GM19023 (cell line): ENCODE results near the gene SPRED1.
"Not testable (repeated sequence)": the region's sequence is repeated elsewhere in the genome, so short reads cannot be mapped to it uniquely, and the experiment has no call there.

Experiments used
- ATAC-seq: cut with Tn5 transposase; IDR thresholded peaks from one replicate; pipeline ENCODE4 v1.9.1; 2021; ENCODE audit warnings: mild to moderate bottlenecking, moderate library complexity; ENCODE audit not compliant: unreplicated experiment

SPRED1 gene

DNA sequence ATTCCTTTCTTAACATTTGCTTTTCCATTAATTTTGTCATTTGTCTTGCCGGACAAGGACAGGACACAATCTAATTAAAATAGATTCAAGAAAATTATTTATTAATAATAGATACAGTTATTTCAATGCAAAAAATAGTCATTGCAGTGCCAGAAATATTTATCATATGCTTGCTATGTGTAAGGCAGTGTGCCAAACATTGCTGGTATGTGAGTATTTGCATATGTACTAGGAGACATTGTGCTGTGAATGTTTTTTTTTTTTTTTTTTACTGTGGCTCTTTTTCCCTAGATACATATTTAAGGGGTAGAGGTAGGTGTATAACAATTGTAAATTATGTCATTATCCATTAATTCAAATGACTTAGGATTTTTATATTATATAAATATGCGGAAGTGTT lies 23.3 kb downstream of the SPRED1 start:
- ATAC-seq: no peak

DNA sequence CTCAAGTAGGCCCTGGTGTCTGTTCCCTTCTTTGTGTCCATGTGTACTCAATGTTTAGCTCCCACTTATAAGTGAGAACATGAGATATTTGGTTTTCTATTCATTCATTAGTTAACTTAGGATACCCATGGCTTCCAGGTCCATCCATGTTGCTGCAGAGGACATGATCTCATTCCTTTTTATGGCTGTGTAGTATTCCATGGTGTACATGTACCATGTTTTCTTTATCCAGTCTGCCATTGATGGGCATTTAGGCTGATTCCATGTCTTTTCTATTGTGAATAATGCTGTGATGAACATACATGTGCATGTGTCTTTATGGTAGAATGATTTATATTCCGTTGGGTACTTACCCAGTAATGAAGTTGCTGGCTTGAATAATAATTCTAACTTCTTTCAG lies 24.6 kb downstream of the SPRED1 start:
- ATAC-seq: not testable (repeated sequence)

DNA sequence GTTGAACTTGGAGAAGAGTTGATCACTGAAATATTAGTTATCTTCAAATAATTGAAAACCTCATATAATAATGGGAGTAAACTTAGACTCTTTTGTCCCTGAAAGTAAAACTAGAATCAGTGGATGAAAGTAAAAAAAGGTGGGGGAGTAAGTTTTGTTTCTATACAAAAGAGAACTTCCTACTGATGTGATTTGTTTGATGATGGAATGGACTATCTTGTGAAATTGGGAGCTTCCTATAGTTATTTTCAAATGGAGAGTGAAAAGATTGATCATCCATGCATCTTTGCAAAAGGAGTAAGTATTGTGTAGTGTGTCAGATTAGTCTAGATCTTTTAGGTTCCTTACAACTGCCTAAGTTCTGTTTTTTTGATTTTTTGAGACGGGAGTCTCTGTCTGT lies 28.4 kb downstream of the SPRED1 start:
- no peak for ATAC-seq

DNA sequence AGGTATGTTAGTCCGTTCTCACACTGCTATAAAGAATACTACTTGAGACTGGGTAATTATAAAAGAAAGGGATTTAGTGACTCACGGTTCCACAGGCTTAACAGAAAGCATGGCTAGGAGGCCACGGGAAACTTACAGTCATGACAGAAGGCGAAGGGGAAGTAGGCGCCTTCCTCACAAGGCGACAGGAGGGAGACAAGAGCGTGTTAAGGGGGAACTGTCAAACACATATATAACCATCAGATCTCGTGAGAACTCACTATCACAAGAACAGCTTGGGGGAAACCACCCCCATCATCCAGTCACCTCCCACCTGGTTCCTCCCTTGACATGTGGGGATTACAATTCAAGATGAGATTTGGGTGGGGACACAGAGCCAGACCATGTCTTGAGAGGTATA lies 30.4 kb downstream of the SPRED1 start:
- no peak for ATAC-seq

DNA sequence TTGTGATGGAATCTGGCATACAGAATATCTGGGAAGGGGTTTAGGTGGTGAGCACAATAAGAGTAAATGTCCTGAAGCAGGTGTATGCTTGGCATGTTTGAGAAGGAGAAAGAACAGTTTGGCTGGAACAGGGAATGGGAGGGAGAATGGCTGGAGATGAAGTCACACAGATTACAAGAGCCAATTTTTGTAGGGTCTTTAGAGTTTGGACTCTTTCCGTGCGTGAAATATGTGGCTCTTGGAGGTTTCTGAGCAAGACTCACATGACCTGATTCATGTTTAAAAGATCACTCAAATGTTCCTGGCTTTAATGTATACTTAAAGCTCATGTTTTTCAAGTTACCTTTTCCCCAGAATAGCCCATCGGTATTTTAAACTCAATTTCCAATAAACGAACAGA lies 32.8 kb downstream of the SPRED1 start:
- ATAC-seq: no peak

DNA sequence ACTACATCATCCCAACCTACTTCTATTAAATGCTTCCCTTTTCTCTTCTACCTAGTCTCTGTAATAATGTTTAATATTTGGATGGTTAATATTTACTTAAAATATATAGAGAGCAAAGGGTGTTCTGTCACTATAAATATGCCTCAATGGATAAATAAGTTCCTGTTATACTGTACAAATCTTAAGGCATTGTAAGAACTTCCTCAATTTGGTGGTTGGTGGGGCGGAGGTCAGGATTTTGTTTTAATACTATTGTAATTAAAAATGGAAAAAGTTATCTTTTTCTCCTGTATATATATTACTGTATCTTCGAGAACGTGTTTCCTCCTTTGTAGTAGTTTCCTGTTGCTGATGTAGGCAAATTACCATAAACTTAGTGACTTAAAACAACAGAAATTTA lies 41.5 kb downstream of the SPRED1 start:
- ATAC-seq: no peak

DNA sequence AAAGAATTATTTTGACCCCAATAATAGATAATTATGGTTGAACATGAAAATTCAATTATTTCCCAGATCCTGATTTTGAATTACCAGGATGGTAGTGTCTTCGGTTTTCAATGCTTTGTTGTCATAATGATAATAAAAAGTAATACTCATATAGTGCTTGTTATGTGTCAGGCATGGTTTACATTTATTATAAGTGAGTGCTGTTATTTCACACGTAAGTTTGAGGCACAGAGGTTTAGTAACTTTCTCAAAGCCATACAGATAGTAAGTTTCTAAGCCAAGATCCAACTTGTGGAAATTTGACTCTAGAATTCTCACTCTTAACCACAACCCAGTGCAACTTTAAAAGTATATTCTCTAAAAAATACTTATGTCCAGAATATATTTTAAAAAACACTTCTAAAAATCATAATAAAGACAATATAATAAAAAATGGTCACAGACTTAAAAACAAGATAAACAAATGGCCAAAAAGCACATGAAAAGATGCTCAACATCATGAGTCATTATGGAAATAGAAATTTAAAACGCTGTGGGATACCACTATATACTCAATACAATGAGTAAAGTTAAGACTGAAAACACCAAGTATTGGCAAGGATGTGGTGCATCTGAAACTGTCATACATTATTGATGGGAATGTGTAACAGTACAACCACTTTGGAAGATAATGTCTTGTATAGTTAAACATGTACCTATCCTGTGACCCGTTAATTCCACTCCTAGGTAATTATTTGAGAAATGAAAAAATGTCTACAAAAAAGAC lies 45.2 kb downstream of the SPRED1 start:
- ATAC-seq: no peak

DNA sequence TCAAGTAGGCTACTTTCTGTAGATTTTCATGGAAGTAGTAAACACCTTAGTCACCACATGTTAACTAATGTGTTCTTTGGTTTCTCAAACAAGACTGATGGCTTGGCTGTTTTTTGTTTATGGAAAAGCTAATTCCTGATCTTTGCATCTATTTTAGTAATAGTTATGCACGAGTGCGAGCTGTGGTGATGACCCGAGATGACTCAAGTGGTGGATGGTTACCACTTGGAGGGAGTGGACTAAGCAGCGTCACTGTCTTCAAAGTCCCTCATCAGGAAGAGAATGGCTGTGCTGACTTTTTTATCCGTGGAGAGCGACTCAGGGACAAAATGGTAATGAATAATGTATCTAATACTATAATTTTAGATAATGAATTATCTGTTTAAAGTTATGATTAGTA lies 46.6 kb downstream of the SPRED1 start:
- ATAC-seq: no peak

DNA sequence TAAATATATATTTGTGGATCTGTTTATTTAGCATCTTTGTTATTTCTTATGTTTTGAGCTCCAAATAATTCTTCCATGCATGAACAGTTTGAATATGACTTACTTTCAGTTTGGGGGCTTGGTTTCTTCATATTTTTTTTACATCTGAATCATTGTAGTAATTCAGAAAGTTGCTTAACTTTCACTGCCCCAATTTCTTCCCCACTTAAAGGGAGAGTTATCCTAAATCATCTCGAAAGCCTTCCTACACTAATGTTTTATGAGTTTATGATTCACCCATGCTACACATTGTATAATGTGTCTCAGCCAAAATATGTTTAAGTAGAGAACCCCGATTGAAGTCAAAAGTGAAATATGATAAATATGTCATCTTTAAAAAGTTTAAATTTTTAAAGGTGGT lies 47.8 kb downstream of the SPRED1 start:
- ATAC-seq: no peak

DNA sequence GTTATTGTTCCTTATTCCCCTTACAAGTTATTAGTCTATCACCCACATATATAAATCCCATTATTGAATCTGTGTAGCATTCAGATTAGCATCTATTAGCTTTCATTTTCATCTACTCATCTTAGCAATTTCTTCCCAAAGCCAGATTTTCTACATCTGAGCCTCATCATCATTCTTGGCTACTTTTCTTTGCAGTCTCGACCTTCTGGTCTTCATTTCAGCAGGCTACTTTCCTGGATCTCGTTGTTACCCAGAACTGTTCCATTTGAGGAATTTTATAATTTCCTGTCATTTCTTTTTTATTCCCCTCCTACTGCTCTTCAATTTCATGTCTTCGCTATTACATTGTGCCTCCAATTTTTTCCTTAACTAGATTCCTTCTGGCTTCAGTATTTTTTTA lies 51.8 kb downstream of the SPRED1 start:
- no peak for ATAC-seq

DNA sequence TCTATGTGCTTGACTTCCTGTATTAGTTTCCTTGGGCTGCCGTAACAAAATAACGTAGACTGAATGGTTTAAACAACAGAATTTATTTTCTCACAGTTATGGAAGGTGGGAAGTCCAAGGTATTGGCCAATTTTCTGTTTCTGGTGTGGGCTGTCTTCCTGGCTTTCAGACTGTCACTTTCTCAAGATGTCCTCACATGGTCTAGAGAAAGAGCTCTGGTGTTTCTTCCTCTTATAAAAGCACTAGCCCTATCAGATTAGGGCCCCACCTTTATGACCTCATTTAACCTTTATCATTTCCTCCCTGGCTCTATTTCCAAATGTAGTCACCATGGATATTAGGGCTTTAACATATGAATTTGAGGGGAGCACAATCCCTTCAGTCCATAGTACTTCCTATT lies 54.6 kb downstream of the SPRED1 start:
- no peak for ATAC-seq

DNA sequence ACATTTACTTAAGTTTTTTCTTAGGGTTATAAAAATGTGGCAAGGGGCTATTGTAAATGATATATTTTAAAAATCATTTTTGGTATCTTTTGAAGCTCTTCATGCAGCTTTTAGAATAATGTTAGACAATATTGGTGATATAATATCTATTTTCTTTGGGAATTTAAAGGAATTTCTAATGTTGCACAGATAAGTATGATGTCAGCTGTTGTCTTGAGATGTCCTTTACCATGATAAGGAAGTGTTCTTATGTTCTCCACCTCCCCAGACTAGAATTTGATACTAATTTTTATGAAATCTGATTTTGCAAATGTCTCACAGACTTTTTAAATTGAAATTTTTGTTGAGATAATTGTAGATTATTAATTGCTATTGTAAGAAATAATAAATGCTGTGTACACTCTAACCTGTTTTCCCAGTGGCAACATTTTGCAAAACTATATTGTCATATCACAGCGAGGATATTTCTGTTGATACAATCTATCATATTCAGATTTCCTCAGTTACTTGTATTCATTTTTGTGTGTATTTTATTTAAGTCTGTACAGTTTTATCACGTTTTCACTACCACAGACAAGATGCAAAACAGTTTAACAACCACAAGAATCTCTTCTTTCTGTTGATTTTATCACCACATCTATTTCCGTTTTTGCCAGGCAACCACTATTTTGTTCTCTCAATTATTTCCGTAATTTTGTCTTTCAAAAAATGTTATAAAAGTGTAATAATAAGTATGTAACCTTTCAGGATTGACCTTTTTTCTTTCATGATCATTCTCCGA lies 55.4 kb downstream of the SPRED1 start:
- no peak for ATAC-seq

DNA sequence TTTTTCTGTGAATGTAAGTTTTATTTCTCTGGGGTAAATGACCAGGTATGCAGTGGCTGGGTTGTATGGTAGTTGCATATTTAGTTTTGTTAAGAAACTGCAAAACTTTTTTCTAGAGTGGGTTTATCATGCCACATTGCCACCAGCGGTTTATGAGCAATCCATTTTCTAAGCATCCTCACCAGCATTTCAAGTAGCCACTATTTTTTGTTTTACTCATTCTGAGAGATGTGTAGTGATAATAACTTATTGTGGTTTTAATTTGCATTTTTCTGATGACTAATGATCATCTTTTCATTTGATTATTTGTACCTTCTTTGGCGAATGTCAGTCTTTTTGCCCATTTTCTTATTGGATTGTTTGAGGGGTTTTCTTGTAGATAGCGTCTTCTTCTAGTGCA lies 56.2 kb downstream of the SPRED1 start:
- no peak for ATAC-seq

DNA sequence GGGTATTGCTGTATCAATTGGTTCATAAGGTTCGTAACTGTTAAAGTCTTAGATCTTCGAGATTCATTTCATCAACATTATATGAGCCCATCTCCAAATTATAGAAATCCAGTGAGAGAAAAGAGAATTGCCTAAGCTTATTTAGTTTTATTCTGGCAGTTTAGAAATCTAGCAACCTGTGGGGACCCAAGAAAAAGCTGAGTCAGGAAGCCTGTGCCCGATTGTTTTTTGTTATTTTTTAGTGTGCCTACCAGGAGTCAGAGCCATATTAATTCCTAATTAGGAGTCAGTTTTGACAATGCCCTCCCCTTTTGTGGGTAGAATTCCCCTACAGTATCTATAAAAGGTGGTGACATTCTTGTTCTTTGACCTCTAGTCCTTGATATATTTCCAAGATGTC lies 59.6 kb downstream of the SPRED1 start:
- no peak for ATAC-seq

DNA sequence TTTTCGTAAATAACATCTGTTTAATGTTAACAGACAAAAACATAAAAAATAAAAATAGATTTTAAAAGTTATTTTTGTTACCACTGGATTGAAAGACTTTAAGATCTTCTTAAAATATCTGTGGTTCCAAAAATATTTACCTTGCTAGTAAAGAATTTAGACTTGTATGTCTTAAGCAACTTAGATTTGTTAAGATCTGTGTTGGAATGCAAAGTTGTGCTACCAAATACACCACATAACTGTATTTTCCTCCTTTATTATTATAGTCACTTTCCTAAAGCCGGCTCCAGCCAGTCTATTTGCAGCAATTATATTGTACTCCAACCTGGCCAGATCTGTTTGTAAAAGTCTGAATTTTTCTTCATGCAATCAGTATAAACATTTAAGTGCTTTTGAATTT lies 63.7 kb downstream of the SPRED1 start:
- ATAC-seq: no peak

DNA sequence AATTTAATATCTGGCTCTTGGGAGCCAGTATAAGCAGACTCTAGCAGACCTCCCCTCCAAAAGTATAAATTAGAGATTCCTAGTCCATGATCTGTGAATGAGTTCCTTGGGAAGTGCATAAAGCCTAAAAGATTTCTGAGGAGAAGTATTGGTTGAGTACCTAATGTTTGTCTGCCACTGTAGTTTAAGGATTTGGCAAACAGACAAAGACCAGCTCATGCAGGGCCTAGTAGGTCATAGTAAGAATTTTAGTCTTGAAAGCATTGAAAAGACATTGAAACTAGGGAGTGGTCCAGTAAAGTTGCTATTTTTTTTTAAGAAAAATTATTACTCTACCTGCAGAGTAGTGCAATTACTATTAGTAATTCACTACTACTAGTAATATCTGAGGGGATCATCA lies 67.5 kb downstream of the SPRED1 start:
- ATAC-seq: no peak

DNA sequence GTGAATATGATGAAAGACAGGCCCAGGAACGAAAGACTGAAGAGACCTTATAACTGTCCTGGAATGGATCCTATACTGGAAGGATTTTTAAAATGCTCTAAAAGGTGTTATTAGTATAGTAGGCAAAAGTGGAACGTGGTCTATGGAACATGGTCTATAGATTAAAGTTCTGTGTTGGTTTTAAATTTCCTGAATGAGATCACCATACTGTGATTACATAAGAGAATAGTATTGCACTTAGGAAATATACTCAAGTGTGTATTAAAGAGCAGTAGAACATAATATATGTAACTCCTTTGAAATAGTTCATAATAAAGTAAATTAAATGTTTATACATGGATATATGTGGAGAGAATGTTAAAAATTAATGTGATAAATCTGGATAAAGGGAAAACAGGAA lies 68.2 kb downstream of the SPRED1 start:
- ATAC-seq: no peak

DNA sequence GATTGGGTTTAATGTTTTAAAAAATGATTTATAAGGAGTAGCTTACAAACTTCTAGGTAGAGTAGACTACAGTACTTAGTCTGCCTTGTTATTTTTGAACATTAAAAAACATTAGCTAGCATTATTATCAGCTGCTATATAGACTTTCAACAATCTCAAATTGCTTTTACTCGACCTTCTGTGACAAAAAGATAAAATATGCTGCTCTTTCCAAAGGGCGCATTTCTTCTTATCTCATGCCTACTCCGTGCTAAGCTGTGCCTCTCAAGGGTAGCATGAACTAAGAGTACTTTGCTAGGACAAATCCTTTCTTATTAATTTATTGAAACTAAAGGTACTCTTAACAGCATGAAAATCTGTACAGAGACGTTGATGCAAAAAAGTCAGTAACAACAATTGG lies 71.3 kb downstream of the SPRED1 start:
- no peak for ATAC-seq

DNA sequence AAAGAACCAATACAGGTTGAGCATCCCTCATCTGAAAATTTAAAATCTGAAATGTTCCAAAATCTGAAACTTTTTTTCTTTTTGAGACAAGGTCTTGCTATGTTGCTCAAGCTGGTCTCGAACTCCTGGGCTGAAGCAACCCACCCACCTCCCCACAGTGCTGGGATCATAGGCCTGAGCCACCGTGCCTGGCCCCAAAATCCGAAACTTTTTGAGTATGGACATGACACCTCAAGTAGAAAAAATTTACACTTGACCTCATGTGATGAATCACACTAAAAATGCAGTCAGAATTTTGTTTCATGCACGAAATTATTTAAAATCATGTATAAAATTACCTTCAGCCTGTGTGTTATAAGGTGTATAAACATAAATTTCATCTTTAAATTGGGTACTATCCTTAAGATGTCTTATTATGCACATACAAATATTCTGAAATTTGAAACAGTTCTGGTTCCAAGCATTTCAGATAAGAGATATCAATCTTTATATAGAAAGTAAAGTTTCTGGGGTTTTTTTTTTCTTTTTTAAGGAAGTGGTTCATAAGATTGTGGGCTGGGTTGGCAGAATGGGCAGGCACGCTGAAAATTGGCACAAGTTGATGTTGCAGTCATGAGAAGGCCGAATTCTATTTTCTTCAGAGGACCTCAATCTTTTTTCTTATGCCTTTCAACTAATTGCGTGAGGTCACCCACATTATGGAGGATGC lies 72.5 kb downstream of the SPRED1 start:
- no peak for ATAC-seq

DNA sequence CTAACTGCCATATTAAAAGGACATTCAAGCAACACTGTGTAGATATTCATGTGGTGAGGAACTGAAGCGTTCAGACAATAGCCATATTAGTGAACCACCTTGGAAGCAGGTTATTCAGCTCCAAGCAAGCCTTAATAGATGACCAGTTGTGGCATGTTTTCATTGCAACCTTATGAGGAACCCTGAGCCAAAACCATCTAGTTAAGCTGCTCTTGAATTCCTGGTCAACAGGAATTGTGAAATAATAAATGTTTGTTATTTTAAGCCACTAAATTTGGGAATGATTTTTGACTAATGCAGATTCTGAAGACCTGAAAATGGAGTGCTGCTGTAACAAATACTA lies 73.0 kb downstream of the SPRED1 start:
- ATAC-seq: no peak

DNA sequence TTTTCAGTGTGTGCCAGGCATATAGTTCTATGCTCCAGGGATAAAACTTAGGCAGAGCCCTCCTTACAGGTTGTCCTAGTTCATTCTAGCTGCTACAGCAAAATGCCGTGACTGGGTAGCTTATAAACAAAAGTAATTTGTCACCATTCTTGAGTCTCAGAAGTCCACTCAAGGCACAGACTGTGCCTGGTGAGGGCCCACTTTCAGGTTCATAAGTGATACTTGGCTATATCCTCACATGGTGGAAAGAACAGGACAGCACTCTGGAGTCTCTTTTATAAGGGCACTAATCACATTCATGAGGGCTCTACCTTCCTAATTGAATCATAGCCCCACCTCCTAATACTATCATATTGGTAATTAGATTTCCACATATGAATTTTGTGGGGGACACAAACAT lies 80.1 kb downstream of the SPRED1 start:
- no peak for ATAC-seq

DNA sequence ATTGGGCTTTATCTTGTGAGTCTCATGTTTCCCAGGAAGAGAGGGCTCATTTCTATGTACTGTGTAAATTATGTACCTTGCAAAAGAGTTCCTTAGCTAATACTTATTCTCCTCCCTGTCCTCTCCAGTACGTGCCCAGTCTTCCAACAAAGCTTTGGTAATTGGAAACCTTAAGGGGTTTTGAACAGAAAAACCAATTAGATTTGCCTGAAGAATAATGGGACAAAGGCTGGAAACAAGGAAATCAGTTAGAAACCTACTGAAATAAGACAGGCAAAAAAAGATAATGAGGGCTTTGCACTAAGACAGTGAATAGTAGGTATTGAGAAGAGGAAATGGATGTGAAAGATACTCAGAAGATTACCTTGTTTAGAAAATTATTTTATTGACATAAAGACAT lies 82.5 kb downstream of the SPRED1 start:
- ATAC-seq: no peak
